ENCODE measurements around the gene SDF4. TPM values are rescaled to one million over a fixed set of nuclear protein-coding genes. Genes with fewer than 3 reads are reported as not detected.
"Not testable (repeated sequence)": the region's sequence is repeated elsewhere in the genome, so short reads cannot be mapped to it uniquely, and the experiment has no call there.

The SDF4 gene
- total RNA-seq, 4 donors from 2014 or later, result 29.7 to 105 (median 50.3) TPM

GRCh38 chr1:1199141-1199960, 32.5 kb downstream of the SDF4 start:
- Histone ChIP-seq H3K4me1 (peaks cover 0 to 8% of the 10 kb centered on the region in 2 donors), H3K4me3 (no peak overlapping the region), H3K9me3 (no peaks in the 10 kb centered on the region), H3K27ac (no peak overlapping the region), H3K36me3 (no peaks in the 10 kb centered on the region), H3K27me3 (no peaks in the 10 kb centered on the region)
- no peak for TF ChIP-seq POLR2A (IDR thresholded peaks at IDR 0.05)
- no peak for TF ChIP-seq CTCF (IDR thresholded peaks at IDR 0.05)
- DNase-seq, result no peak
- intact Hi-C loops (cut with DNase I; ENCODE audit: low total_unique reads), result no loop called here

- TF ChIP-seq POLR2A (IDR thresholded peaks at IDR 0.05) (no peak), CTCF (IDR thresholded peaks at IDR 0.05) (no peak)
- intact Hi-C loops (cut with DNase I; ENCODE audit: low total_unique reads), result no loop called here
- no peaks in the 10 kb centered on the region for H3K9me3 ChIP-seq
- no peaks in the 10 kb centered on the region for H3K36me3 ChIP-seq
- no peak for DNase-seq
- no peak overlapping the region for H3K27ac ChIP-seq
- peaks cover 0 to 8% of the 10 kb centered on the region in 2 donors for H3K4me1 ChIP-seq
- H3K4me3 ChIP-seq, result no peak overlapping the region
- no peaks in the 10 kb centered on the region for H3K27me3 ChIP-seq
These were observed 33.2 kb downstream of the SDF4 start for GRCh38 chr1:1198423-1199140.

- Histone ChIP-seq H3K4me1 (peaks cover 0 to 8% of the 10 kb centered on the region in 2 donors), H3K4me3 (no peak overlapping the region), H3K27me3 (no peaks in the 10 kb centered on the region), H3K36me3 (no peaks in the 10 kb centered on the region), H3K27ac (no peak overlapping the region), H3K9me3 (no peaks in the 10 kb centered on the region)
- no peak for TF ChIP-seq POLR2A (IDR thresholded peaks at IDR 0.05)
- DNase-seq, result no peak
- intact Hi-C loops (cut with DNase I; ENCODE audit: low total_unique reads), result no loop called here
These were observed 34.0 kb downstream of the SDF4 start for GRCh38 chr1:1197551-1198422.

GRCh38 chr1:1197188-1197500, 34.7 kb downstream of the SDF4 start:
- peaks cover 0 to 8% of the 10 kb centered on the region in 2 donors for H3K4me1 ChIP-seq
- H3K27ac ChIP-seq, result no peak overlapping the region
- no peak overlapping the region for H3K4me3 ChIP-seq
- TF ChIP-seq CTCF (IDR thresholded peaks at IDR 0.05) (no peak), POLR2A (IDR thresholded peaks at IDR 0.05) (no peak)
- no peak for DNase-seq
- H3K9me3 ChIP-seq, result no peaks in the 10 kb centered on the region
- no peaks in the 10 kb centered on the region for H3K27me3 ChIP-seq
- H3K36me3 ChIP-seq, result no peaks in the 10 kb centered on the region
- intact Hi-C loops (cut with DNase I; ENCODE audit: low total_unique reads), result no loop called here

- no peaks in the 10 kb centered on the region for H3K27me3 ChIP-seq
- DNase-seq, result no peak
These were observed 35.2 kb downstream of the SDF4 start for GRCh38 chr1:1196431-1197187.

GRCh38 chr1:1195726-1196125, 36.1 kb downstream of the SDF4 start:
- H3K27me3 ChIP-seq; intact Hi-C loops (cut with DNase I; ENCODE audit: low total_unique reads); H3K27ac ChIP-seq; H3K4me3 ChIP-seq; H3K4me1 ChIP-seq; H3K9me3 ChIP-seq; H3K36me3 ChIP-seq; DNase-seq: not testable (repeated sequence)

More at GRCh38 chr1:1196431-1197187, 35.2 kb downstream of the SDF4 start:
- Histone ChIP-seq H3K9me3 (no peaks in the 10 kb centered on the region), H3K4me1 (peaks cover 0 to 8% of the 10 kb centered on the region in 2 donors), H3K36me3 (no peaks in the 10 kb centered on the region), H3K27ac (no peak overlapping the region), H3K4me3 (no peak overlapping the region)
- intact Hi-C loops (cut with DNase I; ENCODE audit: low total_unique reads), result no loop called here
- TF ChIP-seq POLR2A (IDR thresholded peaks at IDR 0.05) (no peak), CTCF (IDR thresholded peaks at IDR 0.05) (no peak)
